Thyroid gland (tissue), 4 donors: ENCODE results near the gene FOXN3.

Source experiments
- POLR2A ChIP-seq, 2 donors: fragments of 450-650 bp; IDR thresholded peaks; one replicate each; pipeline ENCODE4 v1.6.1; 2017; ENCODE audit warnings: antibody characterized with exemption in 2 of 2, mild to moderate bottlenecking in 2 of 2, moderate library complexity in 1 of 2
- TF ChIP-seq, protein P1 (sequence below), 6 experiments: fragments of 200-600 bp in 3 of 6; fragments of 450-650 bp in 3 of 6; sonication (generic) in 3 of 6; IDR thresholded peaks; one replicate each; pipeline ENCODE4 v1.5.1; 2016 to 2019; ENCODE audit warnings: antibody characterized with exemption in 6 of 6, mild to moderate bottlenecking in 2 of 6, inconsistent platforms in 1 of 6, moderate library complexity in 1 of 6

DNA sequence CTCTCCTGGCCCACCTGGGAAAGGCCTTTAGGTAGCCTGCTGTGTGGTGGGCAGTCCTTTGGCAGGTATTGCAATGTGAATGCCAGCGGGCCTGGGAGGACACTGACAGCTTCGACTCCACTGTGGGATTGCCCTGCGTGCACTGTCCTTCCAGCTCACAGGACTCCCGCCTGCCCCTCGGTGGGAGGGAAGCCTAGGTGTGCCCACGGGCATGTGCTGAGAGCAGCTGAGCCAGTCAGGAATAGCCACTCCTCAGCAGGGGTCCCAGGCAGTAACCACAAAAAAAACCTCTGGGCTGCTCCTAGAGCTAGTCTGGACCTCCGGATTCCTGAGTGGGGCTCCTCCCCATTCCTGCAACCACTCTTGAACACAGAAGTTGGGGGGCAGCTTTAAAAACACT, 278.2 kb downstream of the FOXN3 start:
- TF ChIP-seq, protein P1, sequence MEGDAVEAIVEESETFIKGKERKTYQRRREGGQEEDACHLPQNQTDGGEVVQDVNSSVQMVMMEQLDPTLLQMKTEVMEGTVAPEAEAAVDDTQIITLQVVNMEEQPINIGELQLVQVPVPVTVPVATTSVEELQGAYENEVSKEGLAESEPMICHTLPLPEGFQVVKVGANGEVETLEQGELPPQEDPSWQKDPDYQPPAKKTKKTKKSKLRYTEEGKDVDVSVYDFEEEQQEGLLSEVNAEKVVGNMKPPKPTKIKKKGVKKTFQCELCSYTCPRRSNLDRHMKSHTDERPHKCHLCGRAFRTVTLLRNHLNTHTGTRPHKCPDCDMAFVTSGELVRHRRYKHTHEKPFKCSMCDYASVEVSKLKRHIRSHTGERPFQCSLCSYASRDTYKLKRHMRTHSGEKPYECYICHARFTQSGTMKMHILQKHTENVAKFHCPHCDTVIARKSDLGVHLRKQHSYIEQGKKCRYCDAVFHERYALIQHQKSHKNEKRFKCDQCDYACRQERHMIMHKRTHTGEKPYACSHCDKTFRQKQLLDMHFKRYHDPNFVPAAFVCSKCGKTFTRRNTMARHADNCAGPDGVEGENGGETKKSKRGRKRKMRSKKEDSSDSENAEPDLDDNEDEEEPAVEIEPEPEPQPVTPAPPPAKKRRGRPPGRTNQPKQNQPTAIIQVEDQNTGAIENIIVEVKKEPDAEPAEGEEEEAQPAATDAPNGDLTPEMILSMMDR (IDR thresholded peaks at IDR 0.05): no peak
- no peak for TF ChIP-seq POLR2A (IDR thresholded peaks at IDR 0.05)
